SK-N-SH (cell line): ENCODE measurements around the gene CRAT. TPM values are rescaled to one million over a fixed set of nuclear protein-coding genes. Genes with fewer than 3 reads are reported as not detected.

Source experiments
- CTCF ChIA-PET: fragments of 300-600, 350-600 bp; formaldehyde crosslinking; extraction: SDS; loops from one replicate; lab custom pipeline; 2021; lab: Yijun Ruan, JAX
- POLR2A ChIA-PET: fragments of 350-600 bp; sonication (Branson Sonifier 250); formaldehyde crosslinking; extraction: SDS; loops from one replicate; lab custom pipeline; 2020; ENCODE audit warnings: antibody characterized with exemption, inconsistent platforms; lab: Yijun Ruan, JAX
- DNase-seq: peaks from one replicate; pipeline ENCODE4 v3.0.0; 2012
- H2AFZ ChIP-seq: fragments of 200-600 bp; sonication (generic); 2 replicates; pipeline ENCODE4 v1.8.1; 2016; ENCODE audit warnings: antibody characterized with exemption, mild to moderate bottlenecking, low read depth
- H3F3A ChIP-seq: fragments of 200-600 bp; sonication (generic); replicated peaks from 2 replicates; pipeline ENCODE3; 2016; ENCODE audit warnings: antibody characterized with exemption, mild to moderate bottlenecking; ENCODE audit not compliant: insufficient read depth
- H3K27ac ChIP-seq, 2 experiments: fragments of 200-500 bp in 1 of 2; fragments of 200-600 bp in 1 of 2; sonication (Bioruptor generic) in 1 of 2; sonication (generic), shearing (Covaris generic) in 1 of 2; 2 replicates each; pipeline versions ENCODE4 v1.5.1 to v1.6.1; 2014 to 2016; ENCODE audit warnings: low read depth in 2 of 2, inconsistent platforms in 1 of 2, low read length in 1 of 2, mild to moderate bottlenecking in 1 of 2, mixed read lengths in 1 of 2
- H3K27me3 ChIP-seq: fragments of 200-600 bp; sonication (generic), shearing (Covaris generic); 2 replicates; pipeline ENCODE4 v1.6.1; 2016; ENCODE audit warnings: mixed run types; ENCODE audit not compliant: insufficient read depth
- H3K36me3 ChIP-seq, 2 experiments: fragments of 200-500 bp in 1 of 2; fragments of 200-600 bp in 1 of 2; sonication (Bioruptor generic) in 1 of 2; sonication (generic) in 1 of 2; replicated peaks in 1 of 2; 2 replicates each; pipeline versions ENCODE3 to v1.5.1; 2014 to 2016; ENCODE audit warnings: low read length in 1 of 2, mild to moderate bottlenecking in 1 of 2; ENCODE audit not compliant: insufficient read depth in 2 of 2, control insufficient read depth in 1 of 2
- H3K4me1 ChIP-seq, 2 experiments: fragments of 200-500 bp in 1 of 2; fragments of 200-600 bp in 1 of 2; sonication (Bioruptor generic) in 1 of 2; sonication (generic), shearing (Covaris generic) in 1 of 2; 2 replicates each; pipeline versions ENCODE4 v1.5.1 to v1.6.1; 2014 to 2016; ENCODE audit warnings: low read depth in 1 of 2, low read length in 1 of 2, mixed run types in 1 of 2; ENCODE audit not compliant: insufficient read depth in 2 of 2, control insufficient read depth in 1 of 2
- H3K4me2 ChIP-seq: fragments of 200-600 bp; sonication (generic), shearing (Covaris generic); 2 replicates; pipeline ENCODE4 v1.6.1; 2017; ENCODE audit warnings: mixed run types
- H3K4me3 ChIP-seq, 2 experiments: fragments of 200-500 bp in 1 of 2; fragments of 200-600 bp in 1 of 2; sonication (Bioruptor generic) in 1 of 2; sonication (generic), shearing (Covaris generic) in 1 of 2; 2 replicates each; pipeline versions ENCODE4 v1.5.1 to v1.8.1; 2014 to 2016; ENCODE audit warnings: low read depth in 2 of 2, inconsistent platforms in 1 of 2, low read length in 1 of 2, mild to moderate bottlenecking in 1 of 2, mixed read lengths in 1 of 2, moderate library complexity in 1 of 2
- H3K79me2 ChIP-seq: fragments of 200-600 bp; sonication (generic); 2 replicates; pipeline ENCODE4 v1.8.1; 2017; ENCODE audit warnings: mild to moderate bottlenecking; ENCODE audit not compliant: insufficient read depth
- H3K9ac ChIP-seq: fragments of 200-600 bp; sonication (generic); 2 replicates; pipeline ENCODE4 v1.6.1; 2017; ENCODE audit warnings: mixed run types
- H3K9me2 ChIP-seq: fragments of 200-600 bp; sonication (generic); 2 replicates; pipeline ENCODE4 v1.6.1; 2017; ENCODE audit warnings: mixed run types
- H3K9me3 ChIP-seq: fragments of 200-600 bp; sonication (generic); 2 replicates; pipeline ENCODE4 v1.6.1; 2017; ENCODE audit warnings: mixed run types, mild to moderate bottlenecking, moderate library complexity
- H4K20me1 ChIP-seq: fragments of 200-600 bp; sonication (generic); 2 replicates; pipeline ENCODE4 v1.6.1; 2017; ENCODE audit warnings: mild to moderate bottlenecking, mixed run types; ENCODE audit not compliant: insufficient read depth
- CHD2 ChIP-seq: fragments of 150-350 bp; IDR thresholded peaks from 2 replicates; pipeline ENCODE4 v1.6.1; 2018; ENCODE audit warnings: low read length; ENCODE audit not compliant: partially characterized antibody
- CTCF ChIP-seq: fragments of 200-600 bp; sonication (generic); IDR thresholded peaks from 2 replicates; pipeline ENCODE4 v1.6.1; 2017; ENCODE audit warnings: antibody characterized with exemption, mild to moderate bottlenecking, moderate library complexity
- EZH2phosphoT487 ChIP-seq: fragments of 200-600 bp; sonication (generic); IDR thresholded peaks from 2 replicates; pipeline ENCODE4 v1.6.1; 2017; ENCODE audit warnings: low read depth, mixed run types, mild to moderate bottlenecking, antibody characterized with exemption, moderate library complexity, borderline replicate concordance
- FOSL2 ChIP-seq: IDR thresholded peaks from 2 replicates; pipeline ENCODE4 v1.4.0; 2012; ENCODE audit warnings: low read depth, mild to moderate bottlenecking, moderate library complexity, borderline replicate concordance
- FOXJ3 ChIP-seq: sonication (generic); formaldehyde crosslinking; IDR thresholded peaks from 2 replicates; pipeline ENCODE4 v1.5.1; 2020; ENCODE audit warnings: mild to moderate bottlenecking, missing genetic modification reagents
- GATA2 ChIP-seq: sonication (generic); formaldehyde crosslinking; IDR thresholded peaks from 2 replicates; pipeline ENCODE4 v1.5.0; 2020; ENCODE audit warnings: mild to moderate bottlenecking, missing genetic modification reagents
- JUND ChIP-seq: IDR thresholded peaks from 2 replicates; pipeline ENCODE4 v1.4.0; 2012
- NRF1 ChIP-seq: IDR thresholded peaks from 2 replicates; pipeline ENCODE4 v1.6.1; 2012; ENCODE audit warnings: low read depth, mild to moderate bottlenecking, low read length
- PBX3 ChIP-seq: IDR thresholded peaks from 2 replicates; pipeline ENCODE4; 2012
- RAD21 ChIP-seq: IDR thresholded peaks from 2 replicates; pipeline ENCODE4 v1.6.1; 2012; ENCODE audit warnings: mild to moderate bottlenecking, low read length
- RCOR1 ChIP-seq: fragments of 150-350 bp; IDR thresholded peaks from 2 replicates; pipeline ENCODE4 v1.6.1; 2017; ENCODE audit warnings: antibody characterized with exemption, low read length
- REST ChIP-seq: IDR thresholded peaks from 2 replicates; pipeline ENCODE4 v1.6.1; 2012; ENCODE audit warnings: mild to moderate bottlenecking, low read depth, low read length, moderate library complexity
- RFX5 ChIP-seq: IDR thresholded peaks from 2 replicates; pipeline ENCODE4 v1.6.1; 2012; ENCODE audit warnings: mild to moderate bottlenecking, improper control_type of control experiment, low read length
- SMC3 ChIP-seq: IDR thresholded peaks from 2 replicates; pipeline ENCODE4 v1.6.1; 2012; ENCODE audit warnings: low read depth, low read length, improper control_type of control experiment
- TCF12 ChIP-seq: IDR thresholded peaks from 2 replicates; pipeline ENCODE4 v1.4.0; 2012
- YY1 ChIP-seq: IDR thresholded peaks from 2 replicates; pipeline ENCODE4 v1.4.0; 2012; ENCODE audit warnings: low read depth, mild to moderate bottlenecking
- ZBTB33 ChIP-seq: IDR thresholded peaks from 2 replicates; pipeline ENCODE4 v1.4.0; 2012; ENCODE audit warnings: low read depth, borderline replicate concordance
- WGBS: methylation state at CpG from one replicate; pipeline ENCODE4 v1.1.6; 2017; ENCODE audit warnings: low lambda C conversion rate; 5-methylcytosine and 5-hydroxymethylcytosine counted together
- polyA plus RNA-seq, 3 experiments: library from polyadenylated mRNA; depleted of rRNA; stranded (reverse); fragments of >200 nt; gene quantifications; 2 replicates each; pipeline ENCODE4 v1.2.3, GENCODE V29; 2012

Gene CRAT
- polyA plus RNA-seq, 1 of the 3 experiments (the other 2 are of a cell fraction): 44.5 TPM

- no peak for TF ChIP-seq ZBTB33
- TF ChIP-seq NRF1: no peak
- TF ChIP-seq RFX5: no peak
- no peak for TF ChIP-seq FOSL2
- TF ChIP-seq PBX3: no peak
- no peak for TF ChIP-seq RCOR1
- TF ChIP-seq JUND: no peak
These were observed 56.3 kb downstream of the CRAT start (continued) for GRCh38 chr9:129054163-129054851.

GRCh38 chr9:129053020-129053419, 57.6 kb downstream of the CRAT start:
- no peak overlapping the region for H3K27ac ChIP-seq
- TF ChIP-seq CTCF (no peak), FOSL2 (no peak), CHD2 (no peak), TCF12 (no peak), SMC3 (no peak), EZH2phosphoT487 (no peak), PBX3 (no peak), RAD21 (no peak), REST (no peak), FOXJ3 (no peak), GATA2 (CRISPR knock-in tag) (no peak), ZBTB33 (no peak), YY1 (no peak)
- no peaks in the 10 kb centered on the region for H3K9me3 ChIP-seq
- H3K9me2 ChIP-seq: no peaks in the 10 kb centered on the region
- H3F3A ChIP-seq: no peaks in the 10 kb centered on the region
- no peaks in the 10 kb centered on the region for H3K79me2 ChIP-seq
- POLR2A ChIA-PET: no interaction called here
- no peak for DNase-seq
- CTCF ChIA-PET: interaction anchor here (1.1 kb wide), 1 partner anchor 9 kb away, joined by 3 read pairs; no protein-coding TSS in a partner anchor
- H3K4me1 ChIP-seq: no peaks in the 10 kb centered on the region; a peak in 1 of 4 replicates
- no peaks in the 10 kb centered on the region for H3K27me3 ChIP-seq
- no peaks in the 10 kb centered on the region for H4K20me1 ChIP-seq
- WGBS: 91% methylated on average over 5 of the region's 6 CpGs
- H3K4me2 ChIP-seq: no peak overlapping the region
- no peak overlapping the region for H2AFZ ChIP-seq
- H3K9ac ChIP-seq: no peak overlapping the region
- H3K4me3 ChIP-seq: no peak overlapping the region
- H3K36me3 ChIP-seq: peaks cover 0 to 14% of the 10 kb centered on the region in 2 experiments
